Neural progenitor cell (in vitro differentiated cells): ENCODE measurements around the gene JCAD. TPM values are rescaled to one million over a fixed set of nuclear protein-coding genes. Genes with fewer than 3 reads are reported as not detected.

ENCODE experiments used
- DNase-seq: peaks from one replicate; pipeline ENCODE4 v3.0.0-alpha.2; 2016; ENCODE audit warnings: low spot score
- H2AFZ ChIP-seq: fragments of 200-600 bp; sonication (generic); replicated peaks from 2 replicates; pipeline ENCODE4 v1.6.1; 2016; ENCODE audit warnings: antibody characterized with exemption
- H3F3A ChIP-seq: fragments of 200-600 bp; sonication (generic); 2 replicates; pipeline ENCODE4 v1.6.1; 2016; ENCODE audit warnings: antibody characterized with exemption, low read depth
- H3K27ac ChIP-seq: fragments of 200-600 bp; sonication (generic); 2 replicates; pipeline ENCODE4 v1.5.1; 2016; ENCODE audit warnings: mild to moderate bottlenecking
- H3K27me3 ChIP-seq: fragments of 200-600 bp; sonication (generic); 2 replicates; pipeline ENCODE4 v1.6.1; 2016; ENCODE audit warnings: mild to moderate bottlenecking, moderate library complexity
- H3K36me3 ChIP-seq: fragments of 200-600 bp; sonication (generic); 2 replicates; pipeline ENCODE4 v1.5.1; 2016
- H3K4me1 ChIP-seq: fragments of 200-600 bp; sonication (generic); 2 replicates; pipeline ENCODE4 v1.6.1; 2016; ENCODE audit warnings: mixed run types
- H3K4me2 ChIP-seq: fragments of 200-600 bp; sonication (generic); 2 replicates; pipeline ENCODE4 v1.6.1; 2016
- H3K4me3 ChIP-seq: fragments of 200-600 bp; sonication (generic); 2 replicates; pipeline ENCODE4 v1.5.1; 2016
- H3K79me2 ChIP-seq: fragments of 200-600 bp; sonication (generic); 2 replicates; pipeline ENCODE4 v1.6.1; 2016; ENCODE audit warnings: low read depth
- H3K9ac ChIP-seq: fragments of 200-600 bp; sonication (generic); 2 replicates; pipeline ENCODE4 v1.6.1; 2016
- H3K9me3 ChIP-seq: fragments of 200-600 bp; sonication (generic); 2 replicates; pipeline ENCODE4 v1.5.1; 2016; ENCODE audit warnings: low read depth
- H4K20me1 ChIP-seq: fragments of 200-600 bp; sonication (generic); 2 replicates; pipeline ENCODE4 v1.6.1; 2016; ENCODE audit warnings: low read depth
- H3K27ac Mint-ChIP-seq: 3 replicates; pipeline ENCODE4 v1.8.0; 2021; ENCODE audit warnings: mixed read lengths
- H3K27me3 Mint-ChIP-seq: 2 replicates; pipeline ENCODE4 v1.8.0; 2022; ENCODE audit warnings: low read depth, mild to moderate bottlenecking, inconsistent platforms, moderate library complexity, mixed read lengths; ENCODE audit not compliant: insufficient read depth
- H3K36me3 Mint-ChIP-seq: 3 replicates; pipeline ENCODE4 v1.8.0; 2021; ENCODE audit warnings: mixed read lengths
- H3K4me1 Mint-ChIP-seq: 3 replicates; pipeline ENCODE4 v1.8.0; 2021; ENCODE audit warnings: mixed read lengths
- H3K4me3 Mint-ChIP-seq: 3 replicates; pipeline ENCODE4 v1.8.0; 2021; ENCODE audit warnings: mild to moderate bottlenecking, moderate library complexity, mixed read lengths
- H3K9me3 Mint-ChIP-seq: 3 replicates; pipeline ENCODE4 v1.8.0; 2020; ENCODE audit warnings: mixed read lengths
- EZH2 ChIP-seq: fragments of 200-600 bp; sonication (generic); IDR thresholded peaks from 2 replicates; pipeline ENCODE4 v1.6.1; 2017; ENCODE audit warnings: antibody characterized with exemption, mild to moderate bottlenecking, moderate library complexity
- EZH2phosphoT487 ChIP-seq: fragments of 200-600 bp; sonication (generic); IDR thresholded peaks from 2 replicates; pipeline ENCODE4 v1.6.1; 2017; ENCODE audit warnings: antibody characterized with exemption
- total RNA-seq: library from RNA; depleted of rRNA; stranded (reverse); fragments of >200 nt; gene quantifications from 2 replicates; pipeline ENCODE4 v1.2.3, GENCODE V29; 2015; ENCODE audit warnings: low replicate concordance
- TF ChIP-seq, protein P1 (sequence below): fragments of 200-600 bp; sonication (generic); IDR thresholded peaks from 2 replicates; pipeline ENCODE4 v1.5.1; 2017; ENCODE audit warnings: antibody characterized with exemption, mild to moderate bottlenecking

JCAD gene
- total RNA-seq, 1 donor from 2014 or later = 1.3 TPM

GRCh38 chr10:30096564-30096963 lies 37.2 kb upstream of the JCAD start:
- Histone ChIP-seq H3K27me3 (no peaks in the 10 kb centered on the region), H4K20me1 (no peaks in the 10 kb centered on the region), H3K27ac (no peak overlapping the region), H3K9me3 (no peaks in the 10 kb centered on the region), H3K4me2 (no peak overlapping the region), H3K79me2 (no peaks in the 10 kb centered on the region), H2AFZ (no peak overlapping the region), H3F3A (peaks cover 8% of the 10 kb centered on the region), H3K4me1 (peaks cover 10% of the 10 kb centered on the region), H3K4me3 (no peak overlapping the region), H3K36me3 (no peaks in the 10 kb centered on the region), H3K9ac (no peak overlapping the region)
- Mint-ChIP-seq H3K4me1 (peaks cover 13% of the 10 kb centered on the region), H3K9me3 (no peaks in the 10 kb centered on the region), H3K27me3 (peaks cover 3% of the 10 kb centered on the region), H3K36me3 (no peaks in the 10 kb centered on the region), H3K4me3 (no peak overlapping the region), H3K27ac (no peak overlapping the region)
- TF ChIP-seq EZH2 (no peak), EZH2phosphoT487 (no peak)
- TF ChIP-seq, protein P1, sequence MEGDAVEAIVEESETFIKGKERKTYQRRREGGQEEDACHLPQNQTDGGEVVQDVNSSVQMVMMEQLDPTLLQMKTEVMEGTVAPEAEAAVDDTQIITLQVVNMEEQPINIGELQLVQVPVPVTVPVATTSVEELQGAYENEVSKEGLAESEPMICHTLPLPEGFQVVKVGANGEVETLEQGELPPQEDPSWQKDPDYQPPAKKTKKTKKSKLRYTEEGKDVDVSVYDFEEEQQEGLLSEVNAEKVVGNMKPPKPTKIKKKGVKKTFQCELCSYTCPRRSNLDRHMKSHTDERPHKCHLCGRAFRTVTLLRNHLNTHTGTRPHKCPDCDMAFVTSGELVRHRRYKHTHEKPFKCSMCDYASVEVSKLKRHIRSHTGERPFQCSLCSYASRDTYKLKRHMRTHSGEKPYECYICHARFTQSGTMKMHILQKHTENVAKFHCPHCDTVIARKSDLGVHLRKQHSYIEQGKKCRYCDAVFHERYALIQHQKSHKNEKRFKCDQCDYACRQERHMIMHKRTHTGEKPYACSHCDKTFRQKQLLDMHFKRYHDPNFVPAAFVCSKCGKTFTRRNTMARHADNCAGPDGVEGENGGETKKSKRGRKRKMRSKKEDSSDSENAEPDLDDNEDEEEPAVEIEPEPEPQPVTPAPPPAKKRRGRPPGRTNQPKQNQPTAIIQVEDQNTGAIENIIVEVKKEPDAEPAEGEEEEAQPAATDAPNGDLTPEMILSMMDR = no peak
- DNase-seq = no peak

GRCh38 chr10:30095631-30096422 lies 36.4 kb upstream of the JCAD start:
- Mint-ChIP-seq H3K4me1 (peaks cover 13% of the 10 kb centered on the region), H3K36me3 (no peaks in the 10 kb centered on the region), H3K27ac (no peak overlapping the region), H3K9me3 (no peaks in the 10 kb centered on the region), H3K27me3 (peaks cover 3% of the 10 kb centered on the region), H3K4me3 (no peak overlapping the region)
- no peaks in the 10 kb centered on the region for H3K36me3 ChIP-seq
- TF ChIP-seq EZH2phosphoT487 (no peak), EZH2 (no peak)
- TF ChIP-seq, protein P1 = no peak
- peaks cover 8% of the 10 kb centered on the region for H3F3A ChIP-seq
- peaks cover 10% of the 10 kb centered on the region for H3K4me1 ChIP-seq
- H3K27ac ChIP-seq = no peak overlapping the region
- DNase-seq = no peak
- no peaks in the 10 kb centered on the region for H3K79me2 ChIP-seq
- H2AFZ ChIP-seq = no peak overlapping the region
- H3K4me3 ChIP-seq = no peak overlapping the region
- no peaks in the 10 kb centered on the region for H3K27me3 ChIP-seq
- H4K20me1 ChIP-seq = no peaks in the 10 kb centered on the region
- no peak overlapping the region for H3K9ac ChIP-seq
- H3K4me2 ChIP-seq = no peak overlapping the region
- H3K9me3 ChIP-seq = no peaks in the 10 kb centered on the region

GRCh38 chr10:30094601-30095000 lies 35.2 kb upstream of the JCAD start:
- no peak for DNase-seq
- Histone ChIP-seq H3K4me2 (no peak overlapping the region), H4K20me1 (no peaks in the 10 kb centered on the region), H3F3A (peaks cover 8% of the 10 kb centered on the region), H3K36me3 (no peaks in the 10 kb centered on the region), H3K79me2 (no peaks in the 10 kb centered on the region), H3K27ac (no peak overlapping the region), H3K4me1 (peaks cover 10% of the 10 kb centered on the region), H3K4me3 (no peak overlapping the region), H2AFZ (no peak overlapping the region), H3K9ac (no peak overlapping the region), H3K27me3 (no peaks in the 10 kb centered on the region), H3K9me3 (no peaks in the 10 kb centered on the region)
- H3K9me3 Mint-ChIP-seq = no peaks in the 10 kb centered on the region
- TF ChIP-seq EZH2 = no peak
- no peak for TF ChIP-seq EZH2phosphoT487
- TF ChIP-seq, protein P1 = no peak
- peaks cover 3% of the 10 kb centered on the region for H3K27me3 Mint-ChIP-seq
- no peak overlapping the region for H3K4me3 Mint-ChIP-seq
- peak overlapping the region; percentile 6 for H3K27ac Mint-ChIP-seq
- peaks cover 10% of the 10 kb centered on the region for H3K4me1 Mint-ChIP-seq
- H3K36me3 Mint-ChIP-seq = no peaks in the 10 kb centered on the region
